IPS-18a (cell line): Measurements from ENCODE around the gene RGS12.

Source experiments
- H3K27ac ChIP-seq: one replicate; pipeline ENCODE4 v1.5.1; 2013; ENCODE audit warnings: low read length
- H3K27me3 ChIP-seq: one replicate; pipeline ENCODE4 v1.6.1; 2013; ENCODE audit warnings: mild to moderate bottlenecking, low read length; ENCODE audit not compliant: control insufficient read depth, insufficient read depth
- H3K36me3 ChIP-seq: one replicate; pipeline ENCODE4 v1.6.1; 2013; ENCODE audit warnings: low read depth, low read length; ENCODE audit not compliant: control insufficient read depth
- H3K4me1 ChIP-seq: one replicate; pipeline ENCODE4 v1.6.1; 2013; ENCODE audit warnings: low read depth, low read length; ENCODE audit not compliant: control insufficient read depth
- H3K4me3 ChIP-seq: one replicate; pipeline ENCODE4 v1.5.1; 2013; ENCODE audit warnings: low read length
- H3K9ac ChIP-seq: one replicate; pipeline ENCODE4 v1.6.1; 2013; ENCODE audit warnings: mild to moderate bottlenecking, low read length, moderate library complexity
- H3K9me3 ChIP-seq: one replicate; pipeline ENCODE4 v1.6.1; 2013; ENCODE audit warnings: low read depth, low read length; ENCODE audit not compliant: control insufficient read depth

The RGS12 gene

GRCh38 chr4:3304831-3305609 lies 12.2 kb downstream of the RGS12 start:
- Histone ChIP-seq H3K4me3 (no peak overlapping the region), H3K9ac (no peak overlapping the region), H3K4me1 (peaks cover 14% of the 10 kb centered on the region), H3K27ac (no peak overlapping the region), H3K36me3 (no peaks in the 10 kb centered on the region), H3K9me3 (no peaks in the 10 kb centered on the region), H3K27me3 (no peaks in the 10 kb centered on the region)

- Histone ChIP-seq H3K4me1 (peaks cover 14% of the 10 kb centered on the region), H3K9me3 (no peaks in the 10 kb centered on the region), H3K27ac (no peak overlapping the region), H3K4me3 (no peak overlapping the region), H3K36me3 (no peaks in the 10 kb centered on the region), H3K9ac (no peak overlapping the region), H3K27me3 (no peaks in the 10 kb centered on the region)
Observed at GRCh38 chr4:3305610-3306371, 13.0 kb downstream of the RGS12 start.

GRCh38 chr4:3306450-3306849 lies 13.6 kb downstream of the RGS12 start:
- no peaks in the 10 kb centered on the region for H3K36me3 ChIP-seq
- no peak overlapping the region for H3K4me3 ChIP-seq
- no peak overlapping the region for H3K27ac ChIP-seq
- H3K9ac ChIP-seq = no peak overlapping the region
- no peaks in the 10 kb centered on the region for H3K27me3 ChIP-seq
- no peaks in the 10 kb centered on the region for H3K9me3 ChIP-seq
- peaks cover 14% of the 10 kb centered on the region for H3K4me1 ChIP-seq

- H3K36me3 ChIP-seq = no peaks in the 10 kb centered on the region
- H3K4me1 ChIP-seq = peaks cover 14% of the 10 kb centered on the region
- no peaks in the 10 kb centered on the region for H3K9me3 ChIP-seq
- H3K4me3 ChIP-seq = no peak overlapping the region
- no peak overlapping the region for H3K9ac ChIP-seq
- H3K27ac ChIP-seq = no peak overlapping the region
- no peaks in the 10 kb centered on the region for H3K27me3 ChIP-seq
Observed at GRCh38 chr4:3307060-3307459, 14.2 kb downstream of the RGS12 start.

- no peak overlapping the region for H3K9ac ChIP-seq
- H3K4me1 ChIP-seq = peaks cover 14% of the 10 kb centered on the region
- no peak overlapping the region for H3K27ac ChIP-seq
- H3K36me3 ChIP-seq = no peaks in the 10 kb centered on the region
- no peak overlapping the region for H3K4me3 ChIP-seq
- H3K27me3 ChIP-seq = no peaks in the 10 kb centered on the region
- H3K9me3 ChIP-seq = no peaks in the 10 kb centered on the region
Observed at GRCh38 chr4:3307486-3307885, 14.7 kb downstream of the RGS12 start.

GRCh38 chr4:3307891-3308575 lies 15.2 kb downstream of the RGS12 start:
- Histone ChIP-seq H3K36me3 (no peaks in the 10 kb centered on the region), H3K9ac (no peak overlapping the region), H3K4me1 (peaks cover 14% of the 10 kb centered on the region), H3K9me3 (no peaks in the 10 kb centered on the region), H3K4me3 (no peak overlapping the region), H3K27ac (no peak overlapping the region), H3K27me3 (no peaks in the 10 kb centered on the region)

GRCh38 chr4:3308691-3309090 lies 15.9 kb downstream of the RGS12 start:
- H3K9ac ChIP-seq = no peak overlapping the region
- no peak overlapping the region for H3K27ac ChIP-seq
- H3K36me3 ChIP-seq = no peaks in the 10 kb centered on the region
- no peaks in the 10 kb centered on the region for H3K9me3 ChIP-seq
- peaks cover 14% of the 10 kb centered on the region for H3K4me1 ChIP-seq
- no peaks in the 10 kb centered on the region for H3K27me3 ChIP-seq
- H3K4me3 ChIP-seq = no peak overlapping the region

- no peaks in the 10 kb centered on the region for H3K27me3 ChIP-seq
Observed at GRCh38 chr4:3310301-3311094, 17.7 kb downstream of the RGS12 start.

GRCh38 chr4:3311095-3311372 lies 18.2 kb downstream of the RGS12 start:
- H3K27ac ChIP-seq = no peak overlapping the region
- H3K36me3 ChIP-seq = no peaks in the 10 kb centered on the region
- H3K4me3 ChIP-seq = no peak overlapping the region
- no peaks in the 10 kb centered on the region for H3K9me3 ChIP-seq
- no peaks in the 10 kb centered on the region for H3K27me3 ChIP-seq
- no peak overlapping the region for H3K9ac ChIP-seq
- no peaks in the 10 kb centered on the region for H3K4me1 ChIP-seq

More at GRCh38 chr4:3310301-3311094, 17.7 kb downstream of the RGS12 start:
- H3K36me3 ChIP-seq = no peaks in the 10 kb centered on the region
- no peak overlapping the region for H3K4me3 ChIP-seq
- no peak overlapping the region for H3K9ac ChIP-seq
- no peaks in the 10 kb centered on the region for H3K4me1 ChIP-seq
- no peaks in the 10 kb centered on the region for H3K9me3 ChIP-seq
- no peak overlapping the region for H3K27ac ChIP-seq

GRCh38 chr4:3311489-3312171 lies 18.8 kb downstream of the RGS12 start:
- Histone ChIP-seq H3K4me3 (no peak overlapping the region), H3K27me3 (no peaks in the 10 kb centered on the region), H3K36me3 (no peaks in the 10 kb centered on the region), H3K4me1 (no peaks in the 10 kb centered on the region), H3K27ac (no peak overlapping the region), H3K9ac (no peak overlapping the region), H3K9me3 (no peaks in the 10 kb centered on the region)

- H3K36me3 ChIP-seq = no peaks in the 10 kb centered on the region
- H3K4me3 ChIP-seq = no peak overlapping the region
- H3K4me1 ChIP-seq = no peaks in the 10 kb centered on the region
- H3K9ac ChIP-seq = no peak overlapping the region
- H3K9me3 ChIP-seq = no peaks in the 10 kb centered on the region
- no peaks in the 10 kb centered on the region for H3K27me3 ChIP-seq
- no peak overlapping the region for H3K27ac ChIP-seq
Observed at GRCh38 chr4:3312362-3312761, 19.5 kb downstream of the RGS12 start.
